ENCODE results near the gene AOC2. TPM values are rescaled to one million over a fixed set of nuclear protein-coding genes. Genes with fewer than 3 reads are reported as not detected.

The AOC2 gene
- total RNA-seq, 1 experiment from 2014 or later: 7.1 TPM

DNA sequence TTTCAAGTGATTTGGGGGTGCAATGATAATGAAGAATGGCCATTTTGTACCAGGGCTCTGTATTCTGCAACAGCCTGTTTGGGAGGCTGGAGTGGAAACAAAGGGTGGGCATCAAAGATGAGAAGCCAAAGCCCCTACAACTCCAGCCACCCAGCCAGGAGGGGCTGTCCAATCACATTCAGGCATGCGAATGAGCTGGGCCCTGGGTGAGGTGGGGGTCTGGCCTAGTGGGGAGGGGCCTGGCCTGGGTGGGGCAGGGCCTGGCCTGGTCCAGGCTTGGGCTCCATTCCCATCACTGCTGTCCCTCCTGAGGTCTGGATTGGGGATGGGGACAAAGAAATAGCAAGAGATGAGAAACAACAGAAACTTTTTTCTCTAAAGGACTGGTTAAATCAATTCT lies 13.0 kb downstream of the AOC2 start:
- Histone ChIP-seq H4K91ac (ENCODE audit: insufficient read length, low read depth, low read length) (no peak overlapping the region), H2BK15ac (ENCODE audit: low read depth, low read length) (no peak overlapping the region), H3K4me1 (ENCODE audit: insufficient read depth, low read length) (no peaks in the 10 kb centered on the region), H3K9me3 (ENCODE audit: control insufficient read depth, low read depth, low read length) (no peaks in the 10 kb centered on the region), H2BK120ac (ENCODE audit: low read depth, low read length, poor library complexity, severe bottlenecking) (no peak overlapping the region), H3K79me1 (ENCODE audit: insufficient read depth, low read depth, low read length, poor library complexity, severe bottlenecking) (no peaks in the 10 kb centered on the region), H3K4ac (ENCODE audit: low read depth, low read length) (no peak overlapping the region), H4K20me1 (ENCODE audit: control insufficient read depth, insufficient read depth, insufficient read length) (no peaks in the 10 kb centered on the region), H2AK5ac (ENCODE audit: insufficient read length, low read length) (no peak overlapping the region), H2BK12ac (ENCODE audit: insufficient read length, low read depth, low read length) (no peak overlapping the region), H3T11ph (ENCODE audit: low read length) (no peak overlapping the region), H3K79me2 (ENCODE audit: insufficient read depth, low read length) (no peaks in the 10 kb centered on the region), H2BK5ac (ENCODE audit: insufficient read length, low read length) (no peak overlapping the region), H3K27ac (ENCODE audit: insufficient read length, low read depth, low read length) (no peak overlapping the region), H3K18ac (ENCODE audit: insufficient read length, low read depth, low read length) (no peak overlapping the region), H4K8ac (replicated peaks; ENCODE audit: insufficient read length, low read depth, low read length) (no peak overlapping the region), H2AFZ (ENCODE audit: low read length) (no peak overlapping the region), H3K4me2 (ENCODE audit: insufficient read depth, insufficient read length, low read length) (no peak overlapping the region), H3K27me3 (ENCODE audit: insufficient read depth, low read length) (no peaks in the 10 kb centered on the region), H3K14ac (ENCODE audit: insufficient read depth, low read length) (no peak overlapping the region), H3K56ac (ENCODE audit: insufficient read length, low read depth, low read length) (no peak overlapping the region), H4K5ac (ENCODE audit: insufficient read length, low read depth, low read length) (no peak overlapping the region), H2BK20ac (ENCODE audit: low read depth, low read length, poor library complexity, severe bottlenecking) (no peak overlapping the region), H3K23me2 (ENCODE audit: insufficient read length, low read depth, low read length, poor library complexity, severe bottlenecking) (no peaks in the 10 kb centered on the region), H3K9ac (ENCODE audit: extremely low read depth, insufficient read length, low read length) (no peak overlapping the region), H3K23ac (ENCODE audit: insufficient read length, low read depth, low read length) (no peak overlapping the region)
- DNase-seq: no peak
- Mint-ChIP-seq H3K4me1 (no peaks in the 10 kb centered on the region), H3K4me3 (no peak overlapping the region), H3K27ac (no peak overlapping the region), H3K27me3 (ENCODE audit: low read depth) (peaks cover 2% of the 10 kb centered on the region; the same call in 1 of the 2 replicates), H3K9me3 (no peaks in the 10 kb centered on the region), H3K36me3 (ENCODE audit: insufficient read depth in 1 of 3, low read depth in 3 of 3) (no peaks in the 10 kb centered on the region; a peak in 1 of 7 replicates)
- no CpG with 5 or more reads among the region's 1 CpG for WGBS (ENCODE audit: extremely low coverage, insufficient read length, low lambda C conversion rate)
- TF ChIP-seq, protein P1, sequence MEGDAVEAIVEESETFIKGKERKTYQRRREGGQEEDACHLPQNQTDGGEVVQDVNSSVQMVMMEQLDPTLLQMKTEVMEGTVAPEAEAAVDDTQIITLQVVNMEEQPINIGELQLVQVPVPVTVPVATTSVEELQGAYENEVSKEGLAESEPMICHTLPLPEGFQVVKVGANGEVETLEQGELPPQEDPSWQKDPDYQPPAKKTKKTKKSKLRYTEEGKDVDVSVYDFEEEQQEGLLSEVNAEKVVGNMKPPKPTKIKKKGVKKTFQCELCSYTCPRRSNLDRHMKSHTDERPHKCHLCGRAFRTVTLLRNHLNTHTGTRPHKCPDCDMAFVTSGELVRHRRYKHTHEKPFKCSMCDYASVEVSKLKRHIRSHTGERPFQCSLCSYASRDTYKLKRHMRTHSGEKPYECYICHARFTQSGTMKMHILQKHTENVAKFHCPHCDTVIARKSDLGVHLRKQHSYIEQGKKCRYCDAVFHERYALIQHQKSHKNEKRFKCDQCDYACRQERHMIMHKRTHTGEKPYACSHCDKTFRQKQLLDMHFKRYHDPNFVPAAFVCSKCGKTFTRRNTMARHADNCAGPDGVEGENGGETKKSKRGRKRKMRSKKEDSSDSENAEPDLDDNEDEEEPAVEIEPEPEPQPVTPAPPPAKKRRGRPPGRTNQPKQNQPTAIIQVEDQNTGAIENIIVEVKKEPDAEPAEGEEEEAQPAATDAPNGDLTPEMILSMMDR (conservative IDR thresholded peaks at IDR 0.05): no peak

Measured in H9 (cell line).